Astrocyte of the spinal cord (primary cell): ENCODE measurements around the gene BCAS3.

Experiments used
- DNase-seq: peaks from one replicate; pipeline ENCODE4 v3.0.0; 2011; ENCODE audit warnings: low read depth, low spot score
- H3K4me3 ChIP-seq: 2 replicates; pipeline ENCODE4 v1.5.1; 2011; ENCODE audit warnings: low read depth, mild to moderate bottlenecking, low read length, moderate library complexity
- in situ Hi-C: cut with HindIII; loops from 2 replicates; pipeline ENCODE4 v1.10.0; 2017; ENCODE audit warnings: low sequenced_read_pairs
- TF ChIP-seq, protein P1 (sequence below): IDR thresholded peaks from 2 replicates; pipeline ENCODE4 v1.5.1; 2012; ENCODE audit warnings: low read depth, mild to moderate bottlenecking, low read length, inconsistent platforms

BCAS3 gene

DNA sequence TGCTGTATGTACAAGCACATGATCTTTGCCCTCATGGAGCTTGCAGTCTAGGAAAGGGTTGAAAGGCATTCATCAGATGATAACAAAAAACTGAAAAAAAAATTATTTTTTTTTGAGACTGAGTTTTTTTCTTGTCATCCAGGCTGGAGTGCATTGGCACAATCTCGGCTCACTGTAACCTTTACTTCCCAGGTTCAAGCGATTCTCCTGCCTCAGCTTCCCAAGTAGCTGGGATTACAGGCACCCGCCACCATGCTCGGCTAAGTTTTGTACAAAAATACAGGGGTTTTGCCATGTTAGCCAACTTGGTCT, 38.7 kb upstream of the BCAS3 start:
- in situ Hi-C loops: no loop called here
- TF ChIP-seq, protein P1, sequence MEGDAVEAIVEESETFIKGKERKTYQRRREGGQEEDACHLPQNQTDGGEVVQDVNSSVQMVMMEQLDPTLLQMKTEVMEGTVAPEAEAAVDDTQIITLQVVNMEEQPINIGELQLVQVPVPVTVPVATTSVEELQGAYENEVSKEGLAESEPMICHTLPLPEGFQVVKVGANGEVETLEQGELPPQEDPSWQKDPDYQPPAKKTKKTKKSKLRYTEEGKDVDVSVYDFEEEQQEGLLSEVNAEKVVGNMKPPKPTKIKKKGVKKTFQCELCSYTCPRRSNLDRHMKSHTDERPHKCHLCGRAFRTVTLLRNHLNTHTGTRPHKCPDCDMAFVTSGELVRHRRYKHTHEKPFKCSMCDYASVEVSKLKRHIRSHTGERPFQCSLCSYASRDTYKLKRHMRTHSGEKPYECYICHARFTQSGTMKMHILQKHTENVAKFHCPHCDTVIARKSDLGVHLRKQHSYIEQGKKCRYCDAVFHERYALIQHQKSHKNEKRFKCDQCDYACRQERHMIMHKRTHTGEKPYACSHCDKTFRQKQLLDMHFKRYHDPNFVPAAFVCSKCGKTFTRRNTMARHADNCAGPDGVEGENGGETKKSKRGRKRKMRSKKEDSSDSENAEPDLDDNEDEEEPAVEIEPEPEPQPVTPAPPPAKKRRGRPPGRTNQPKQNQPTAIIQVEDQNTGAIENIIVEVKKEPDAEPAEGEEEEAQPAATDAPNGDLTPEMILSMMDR: no peak
- H3K4me3 ChIP-seq: no peak overlapping the region

DNA sequence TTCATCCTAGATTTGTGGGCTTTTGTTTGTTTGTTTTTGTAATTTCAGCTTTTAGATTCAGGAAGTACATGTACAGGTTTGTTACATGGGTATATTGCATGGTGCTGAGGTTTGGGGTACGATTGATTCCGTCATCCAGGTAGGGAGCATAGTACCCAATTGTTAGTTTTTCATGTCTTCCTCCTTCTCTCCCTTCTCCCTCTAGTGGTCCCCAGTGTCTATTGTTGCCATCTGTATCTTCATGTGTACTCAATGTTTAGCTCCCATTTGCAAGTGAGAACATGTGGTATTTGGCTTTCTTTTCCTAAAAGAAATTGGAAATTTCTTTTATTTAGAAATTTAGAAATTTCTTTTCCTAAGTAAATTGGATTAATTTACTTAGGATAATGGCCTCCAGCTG, 37.1 kb upstream of the BCAS3 start:
- in situ Hi-C loops: no loop called here
- TF ChIP-seq, protein P1: peak; percentile 66
- no peak for DNase-seq
- H3K4me3 ChIP-seq: no peak overlapping the region

More for the DNA sequence above, 38.7 kb upstream of the BCAS3 start:
- no peak for DNase-seq

GRCh38 chr17:60641126-60641525, 36.5 kb upstream of the BCAS3 start:
- TF ChIP-seq, protein P1: no peak
- H3K4me3 ChIP-seq: no peak overlapping the region
- in situ Hi-C loops: no loop called here
- no peak for DNase-seq

DNA sequence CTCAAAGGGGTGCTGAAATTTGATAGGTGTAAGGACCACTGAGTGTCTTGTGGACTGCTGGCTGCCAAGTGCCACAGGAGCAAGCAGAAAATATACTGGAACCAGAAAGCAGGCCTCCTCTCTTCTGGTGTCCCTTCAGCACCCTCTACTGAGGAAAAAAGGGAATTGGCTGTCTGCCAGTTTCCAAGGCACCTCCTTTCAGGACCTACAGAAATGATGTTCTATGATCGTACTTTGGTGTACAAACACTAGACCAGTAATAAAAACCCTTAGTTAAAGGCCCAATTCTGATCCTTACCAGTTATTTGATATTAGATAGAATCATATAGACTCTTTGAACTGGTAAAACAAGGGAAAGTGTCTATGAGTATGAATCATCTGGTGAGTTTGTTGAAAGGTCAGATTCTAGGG, 35.8 kb upstream of the BCAS3 start:
- in situ Hi-C loops: no loop called here
- peak; percentile 84 for DNase-seq
- TF ChIP-seq, protein P1: peak; percentile 60
- H3K4me3 ChIP-seq: no peak overlapping the region

GRCh38 chr17:60645918-60646523, 31.6 kb upstream of the BCAS3 start:
- in situ Hi-C loops: no loop called here
- no peak overlapping the region for H3K4me3 ChIP-seq
- TF ChIP-seq, protein P1: no peak
- no peak for DNase-seq

DNA sequence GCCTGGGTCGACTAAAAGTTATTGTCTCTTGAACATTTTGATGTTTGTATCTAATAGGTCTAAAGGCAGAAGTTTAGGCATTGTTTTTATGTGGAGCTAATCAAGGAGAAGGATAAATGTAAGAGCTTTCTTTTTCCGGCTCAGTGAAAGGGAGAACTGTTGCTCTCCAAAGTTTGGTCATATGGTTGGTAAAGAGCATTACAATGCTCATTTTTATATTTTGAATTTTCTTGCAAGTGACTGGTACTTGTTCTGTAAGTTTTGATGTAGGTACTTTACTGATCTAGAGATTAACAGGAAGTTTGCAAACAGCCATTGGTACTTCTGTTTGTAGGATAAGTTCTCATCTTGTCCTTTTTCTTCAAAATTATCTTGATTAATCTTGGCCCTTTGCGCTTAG, 30.9 kb upstream of the BCAS3 start:
- no peak overlapping the region for H3K4me3 ChIP-seq
- in situ Hi-C loops: no loop called here
- TF ChIP-seq, protein P1: no peak
- no peak for DNase-seq

DNA sequence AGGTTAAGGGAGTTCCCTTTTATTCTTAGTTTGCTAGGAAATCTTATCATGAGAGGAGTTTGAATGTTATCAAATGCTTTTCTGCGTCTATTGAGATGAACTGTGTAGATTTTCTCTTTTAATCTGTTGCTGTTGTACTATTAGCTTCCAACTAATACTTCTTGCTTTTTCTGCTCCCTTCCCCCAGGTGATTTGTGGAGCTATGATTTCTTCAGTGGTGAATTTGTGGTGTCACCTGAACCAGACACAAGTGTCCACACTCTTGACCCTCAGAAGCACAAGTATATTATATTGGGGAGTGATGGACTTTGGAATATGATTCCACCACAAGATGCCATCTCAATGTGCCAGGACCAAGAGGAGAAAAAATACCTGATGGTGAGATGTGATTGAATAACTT, 29.9 kb upstream of the BCAS3 start:
- H3K4me3 ChIP-seq: no peak overlapping the region
- no peak for DNase-seq
- in situ Hi-C loops: no loop called here
- TF ChIP-seq, protein P1: no peak
